ENCODE results near the gene PPP1R1C.
A peak's percentile ranks its signal among the peaks of the same experiment; 100 is the strongest.

The PPP1R1C gene

GRCh38 chr2:182043021-182043420 is 57.4 kb downstream of the PPP1R1C start:
- TF ChIP-seq CTCF (IDR thresholded peaks at IDR 0.05; ENCODE audit: low read depth, low read length) = no peak
- DNase-seq (ENCODE audit: extremely low read depth, low read depth) = no peak

- no peak for DNase-seq (ENCODE audit: extremely low read depth, low read depth)
- TF ChIP-seq CTCF (IDR thresholded peaks at IDR 0.05; ENCODE audit: low read depth, low read length) = no peak
These were observed 58.2 kb downstream of the PPP1R1C start for GRCh38 chr2:182043861-182044260.

- DNase-seq (ENCODE audit: extremely low read depth, low read depth) = peak; percentile 45
- TF ChIP-seq CTCF (IDR thresholded peaks at IDR 0.05; ENCODE audit: low read depth, low read length) = no peak
These were observed 61.9 kb downstream of the PPP1R1C start for GRCh38 chr2:182047544-182047943.

- no peak for TF ChIP-seq CTCF (IDR thresholded peaks at IDR 0.05; ENCODE audit: low read depth, low read length)
- DNase-seq (ENCODE audit: extremely low read depth, low read depth) = no peak
These were observed 62.4 kb downstream of the PPP1R1C start for GRCh38 chr2:182048088-182048487.

- no peak for DNase-seq (ENCODE audit: extremely low read depth, low read depth)
- TF ChIP-seq CTCF (IDR thresholded peaks at IDR 0.05; ENCODE audit: low read depth, low read length) = no peak
These were observed 63.0 kb downstream of the PPP1R1C start for GRCh38 chr2:182048621-182049020.

GRCh38 chr2:182049372-182050148 is 63.9 kb downstream of the PPP1R1C start:
- no peak for DNase-seq (ENCODE audit: extremely low read depth, low read depth)
- no peak for TF ChIP-seq CTCF (IDR thresholded peaks at IDR 0.05; ENCODE audit: low read depth, low read length)

- TF ChIP-seq CTCF (IDR thresholded peaks at IDR 0.05; ENCODE audit: low read depth, low read length) = no peak
- DNase-seq (ENCODE audit: extremely low read depth, low read depth) = no peak
These were observed 64.9 kb downstream of the PPP1R1C start for GRCh38 chr2:182050333-182051135.
